AG09309 (cell line): Measurements from ENCODE around the gene LPA.

ENCODE experiments used
- DNase-seq: peaks from one replicate; pipeline ENCODE4 v3.0.0-alpha.2; 2010; ENCODE audit warnings: low read depth
- H3K4me3 ChIP-seq: 2 replicates; pipeline ENCODE4 v1.5.1; 2011; ENCODE audit warnings: mild to moderate bottlenecking, low read depth, low read length, moderate library complexity; ENCODE audit not compliant: control insufficient read depth
- TF ChIP-seq, protein P1 (sequence below): IDR thresholded peaks from 2 replicates; pipeline ENCODE4 v1.5.1; 2011; ENCODE audit warnings: mild to moderate bottlenecking, low read depth, low read length, inconsistent platforms; ENCODE audit not compliant: insufficient read depth, control insufficient read depth; ENCODE audit errors: missing control alignments

The LPA gene

GRCh38 chr6:160667639-160668481 lies 3.8 kb upstream of the LPA start:
- TF ChIP-seq, protein P1, sequence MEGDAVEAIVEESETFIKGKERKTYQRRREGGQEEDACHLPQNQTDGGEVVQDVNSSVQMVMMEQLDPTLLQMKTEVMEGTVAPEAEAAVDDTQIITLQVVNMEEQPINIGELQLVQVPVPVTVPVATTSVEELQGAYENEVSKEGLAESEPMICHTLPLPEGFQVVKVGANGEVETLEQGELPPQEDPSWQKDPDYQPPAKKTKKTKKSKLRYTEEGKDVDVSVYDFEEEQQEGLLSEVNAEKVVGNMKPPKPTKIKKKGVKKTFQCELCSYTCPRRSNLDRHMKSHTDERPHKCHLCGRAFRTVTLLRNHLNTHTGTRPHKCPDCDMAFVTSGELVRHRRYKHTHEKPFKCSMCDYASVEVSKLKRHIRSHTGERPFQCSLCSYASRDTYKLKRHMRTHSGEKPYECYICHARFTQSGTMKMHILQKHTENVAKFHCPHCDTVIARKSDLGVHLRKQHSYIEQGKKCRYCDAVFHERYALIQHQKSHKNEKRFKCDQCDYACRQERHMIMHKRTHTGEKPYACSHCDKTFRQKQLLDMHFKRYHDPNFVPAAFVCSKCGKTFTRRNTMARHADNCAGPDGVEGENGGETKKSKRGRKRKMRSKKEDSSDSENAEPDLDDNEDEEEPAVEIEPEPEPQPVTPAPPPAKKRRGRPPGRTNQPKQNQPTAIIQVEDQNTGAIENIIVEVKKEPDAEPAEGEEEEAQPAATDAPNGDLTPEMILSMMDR, result no peak
- no peak overlapping the region for H3K4me3 ChIP-seq
- no peak for DNase-seq

DNA sequence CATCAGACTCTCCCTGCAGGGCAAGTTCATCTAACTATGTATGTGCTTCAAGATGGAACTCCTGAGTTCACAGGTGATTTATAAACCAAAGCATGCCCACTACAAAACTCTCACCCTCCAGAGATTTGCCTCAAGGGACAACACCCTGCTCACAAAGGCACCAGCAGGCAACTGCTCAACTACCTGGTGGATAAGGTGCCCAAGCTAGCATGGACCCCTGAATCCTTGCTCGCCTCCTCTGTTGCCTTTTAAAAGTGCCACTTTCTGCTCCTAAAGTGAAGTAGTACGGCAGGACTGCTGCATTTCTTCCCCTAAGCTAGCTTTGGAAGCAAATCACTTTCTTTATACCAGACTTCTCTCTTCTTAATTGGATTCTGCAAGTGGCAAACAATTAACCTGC lies 1.2 kb downstream of the LPA start:
- TF ChIP-seq, protein P1, result no peak
- DNase-seq, result no peak
- no peak overlapping the region for H3K4me3 ChIP-seq

DNA sequence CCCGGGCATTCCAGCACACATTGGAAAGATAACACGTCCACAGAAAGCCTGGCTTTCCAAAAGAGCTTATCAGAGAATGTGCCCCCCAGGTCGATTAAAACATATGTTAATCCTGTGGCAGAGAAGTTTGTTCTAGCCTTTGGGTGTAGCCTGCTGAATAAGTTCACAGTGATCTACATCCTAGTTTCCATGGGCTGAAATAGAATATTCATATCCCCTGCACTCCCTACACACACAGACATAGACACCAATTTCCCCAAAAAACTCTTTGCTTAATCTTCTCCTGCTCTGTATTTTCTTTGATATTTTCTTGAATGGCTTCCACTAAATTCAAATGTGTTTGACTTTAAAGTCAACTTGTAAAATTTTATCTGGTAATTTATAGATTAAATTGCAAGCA lies 1.6 kb downstream of the LPA start:
- DNase-seq, result no peak
- TF ChIP-seq, protein P1, result no peak
- no peak overlapping the region for H3K4me3 ChIP-seq

DNA sequence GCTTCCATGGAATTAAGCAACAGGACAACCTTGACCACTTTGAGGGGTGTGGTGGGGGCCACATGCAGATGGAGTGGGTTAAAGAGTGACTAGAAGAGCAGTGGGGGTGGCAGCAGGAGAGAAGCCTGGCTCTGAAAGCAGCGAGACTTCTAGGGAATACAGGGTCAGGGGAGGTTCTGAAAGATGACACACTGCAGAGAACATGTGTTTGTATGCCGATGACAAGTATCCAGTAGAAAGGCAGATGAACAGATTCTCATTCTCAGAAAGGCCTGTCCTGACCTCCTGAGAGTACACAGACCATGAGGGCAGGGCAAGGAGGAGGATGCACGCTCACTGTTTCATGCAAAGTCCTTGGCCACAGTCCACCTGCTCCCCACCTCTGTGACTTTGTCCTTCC lies 2.9 kb downstream of the LPA start:
- DNase-seq, result no peak
- TF ChIP-seq, protein P1, result no peak
- no peak overlapping the region for H3K4me3 ChIP-seq

DNA sequence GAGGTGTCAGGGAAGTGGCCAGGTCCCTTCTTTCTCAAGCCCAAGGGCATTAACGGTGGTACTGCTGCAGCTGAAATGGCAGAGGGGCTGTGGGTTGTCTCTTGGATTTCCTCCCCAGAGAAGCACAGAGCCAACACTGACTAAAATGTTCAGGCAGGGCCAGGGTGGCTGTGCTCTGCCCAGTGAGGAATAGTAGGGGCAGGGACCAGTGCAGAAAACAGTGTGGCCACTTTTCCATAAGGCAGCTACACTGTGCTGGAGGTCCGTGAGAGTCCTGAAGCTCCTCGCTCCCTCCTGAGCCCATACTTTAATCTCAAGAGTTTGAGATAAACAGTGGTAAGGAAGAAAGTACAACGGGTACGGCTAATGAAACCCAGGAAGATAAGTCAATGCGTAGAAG lies 4.5 kb downstream of the LPA start:
- no peak for DNase-seq
- H3K4me3 ChIP-seq, result no peak overlapping the region
- TF ChIP-seq, protein P1, result no peak

DNA sequence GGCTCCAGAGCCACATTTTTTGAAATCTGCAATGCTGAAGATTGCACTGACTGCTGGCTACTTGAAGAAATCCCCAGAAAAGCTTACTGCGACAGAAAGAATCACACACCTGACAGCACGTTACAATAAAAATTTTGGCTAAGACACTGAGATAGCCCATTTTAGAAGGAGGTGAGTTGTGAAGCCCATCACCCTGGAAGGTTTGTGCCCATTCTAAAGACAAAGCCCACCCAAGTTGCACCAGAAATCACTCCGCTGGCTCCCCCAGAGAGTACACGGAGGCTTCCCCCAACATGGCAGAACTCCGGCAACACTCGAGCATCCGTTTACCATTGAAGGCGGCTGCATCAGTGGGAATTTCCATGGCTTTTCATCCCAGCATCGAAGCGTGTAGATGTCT lies 29.4 kb downstream of the LPA start:
- TF ChIP-seq, protein P1, result no peak
- no peak for DNase-seq
- no peak overlapping the region for H3K4me3 ChIP-seq
